HEK293 (cell line): Measurements from ENCODE around the gene PGM2.

Experiments
- CTCF ChIA-PET: fragments of 350-600 bp; formaldehyde crosslinking; extraction: SDS; loops from one replicate; lab custom pipeline; 2021; ENCODE audit warnings: antibody characterized with exemption; lab: Yijun Ruan, JAX
- POLR2A ChIA-PET: fragments of 300-600 bp; formaldehyde crosslinking; extraction: SDS; loops from one replicate; lab custom pipeline; 2020; ENCODE audit warnings: antibody characterized with exemption, inconsistent platforms; lab: Yijun Ruan, JAX
- H3K27ac ChIP-seq: fragments of 200-500 bp; sonication (Bioruptor generic); 2 replicates; pipeline ENCODE4 v1.5.1; 2014; ENCODE audit warnings: low read depth, low read length, control low read depth, inconsistent platforms; ENCODE audit errors: extremely low read depth
- H3K36me3 ChIP-seq, 2 experiments: fragments of 200-500 bp in 1 of 2; sonication (Bioruptor generic) in 1 of 2; 1 replicate in 1 of 2; 2 replicates in 1 of 2; pipeline ENCODE4 v1.5.1; 2014 to 2017; ENCODE audit warnings: inconsistent platforms in 2 of 2, low read length in 2 of 2; ENCODE audit not compliant: control insufficient read depth in 2 of 2, insufficient read depth in 1 of 2
- H3K4me1 ChIP-seq: fragments of 200-500 bp; sonication (Bioruptor generic); 2 replicates; pipeline ENCODE4 v1.5.1; 2014; ENCODE audit warnings: mild to moderate bottlenecking, low read length, inconsistent platforms; ENCODE audit not compliant: control insufficient read depth, insufficient read depth
- H3K4me3 ChIP-seq: 2 replicates; pipeline ENCODE4 v1.5.1; 2011; ENCODE audit warnings: low read depth, mild to moderate bottlenecking, control low read depth, low read length, moderate library complexity
- H3K9me3 ChIP-seq: fragments of 200-500 bp; sonication (Bioruptor generic); 2 replicates; pipeline ENCODE4 v1.5.1; 2014; ENCODE audit warnings: low read depth, low read length, inconsistent platforms; ENCODE audit not compliant: control insufficient read depth, insufficient read depth
- CTCF ChIP-seq: fragments of 450-650 bp; formaldehyde crosslinking; IDR thresholded peaks from 2 replicates; pipeline ENCODE4 v1.5.1; 2016; ENCODE audit warnings: missing biosample characterization, missing genetic modification characterization
- FEZF1 ChIP-seq: fragments of 450-650 bp; formaldehyde crosslinking; IDR thresholded peaks from 2 replicates; pipeline ENCODE4 v1.5.1; 2016; ENCODE audit warnings: missing biosample characterization, missing genetic modification characterization
- HIC1 ChIP-seq: fragments of 450-650 bp; formaldehyde crosslinking; IDR thresholded peaks from 2 replicates; pipeline ENCODE4 v1.5.1; 2016; ENCODE audit warnings: missing biosample characterization, missing genetic modification characterization
- OSR2 ChIP-seq: fragments of 450-650 bp; formaldehyde crosslinking; IDR thresholded peaks from 2 replicates; pipeline ENCODE4 v1.5.1; 2016; ENCODE audit warnings: missing biosample characterization, missing genetic modification characterization
- PRDM4 ChIP-seq: fragments of 450-650 bp; formaldehyde crosslinking; IDR thresholded peaks from 2 replicates; pipeline ENCODE4 v1.5.1; 2017; ENCODE audit warnings: missing biosample characterization, missing genetic modification characterization
- REST ChIP-seq: fragments of 450-650 bp; formaldehyde crosslinking; IDR thresholded peaks from 2 replicates; pipeline ENCODE4 v1.5.1; 2016; ENCODE audit warnings: missing biosample characterization, missing genetic modification characterization
- SCRT2 ChIP-seq: fragments of 450-650 bp; formaldehyde crosslinking; IDR thresholded peaks from 2 replicates; pipeline ENCODE4 v1.5.1; 2016; ENCODE audit warnings: missing biosample characterization, missing genetic modification characterization
- SP7 ChIP-seq: fragments of 450-650 bp; formaldehyde crosslinking; IDR thresholded peaks from 2 replicates; pipeline ENCODE4 v1.5.1; 2016; ENCODE audit warnings: missing biosample characterization, missing genetic modification characterization
- TRIM28 ChIP-seq: IDR thresholded peaks from 2 replicates; pipeline ENCODE4 v1.6.1; 2011; ENCODE audit warnings: low read length, control low read depth, borderline replicate concordance
- YY1 ChIP-seq: fragments of 450-650 bp; formaldehyde crosslinking; IDR thresholded peaks from 2 replicates; pipeline ENCODE4 v1.5.1; 2018; ENCODE audit warnings: missing biosample characterization, missing genetic modification characterization
- ZBTB21 ChIP-seq: fragments of 450-650 bp; formaldehyde crosslinking; IDR thresholded peaks from 2 replicates; pipeline ENCODE4 v1.5.1; 2017; ENCODE audit warnings: missing biosample characterization, missing genetic modification characterization
- ZNF146 ChIP-seq: fragments of 450-650 bp; formaldehyde crosslinking; IDR thresholded peaks from 2 replicates; pipeline ENCODE4 v1.5.1; 2016; ENCODE audit warnings: missing biosample characterization, missing genetic modification characterization
- ZNF366 ChIP-seq: fragments of 450-650 bp; formaldehyde crosslinking; conservative IDR thresholded peaks from 2 replicates; pipeline ENCODE4 v1.5.1; 2016; ENCODE audit warnings: missing biosample characterization, missing genetic modification characterization
- ZNF488 ChIP-seq: fragments of 450-650 bp; formaldehyde crosslinking; IDR thresholded peaks from 2 replicates; pipeline ENCODE4 v1.5.1; 2016; ENCODE audit warnings: missing biosample characterization, missing genetic modification characterization
- ZNF580 ChIP-seq: fragments of 450-650 bp; formaldehyde crosslinking; IDR thresholded peaks from 2 replicates; pipeline ENCODE4 v1.5.1; 2016; ENCODE audit warnings: missing biosample characterization, missing genetic modification characterization
- ZNF629 ChIP-seq: fragments of 450-650 bp; formaldehyde crosslinking; IDR thresholded peaks from 2 replicates; pipeline ENCODE4 v1.5.1; 2017; ENCODE audit warnings: missing biosample characterization, missing genetic modification characterization
- ZNF701 ChIP-seq: fragments of 450-650 bp; formaldehyde crosslinking; IDR thresholded peaks from 2 replicates; pipeline ENCODE4 v1.5.1; 2016; ENCODE audit warnings: missing biosample characterization, missing genetic modification characterization
- ZSCAN23 ChIP-seq: fragments of 450-650 bp; formaldehyde crosslinking; IDR thresholded peaks from 2 replicates; pipeline ENCODE4 v1.5.1; 2016; ENCODE audit warnings: missing biosample characterization, missing genetic modification characterization
- ZSCAN30 ChIP-seq: fragments of 450-650 bp; IDR thresholded peaks from 2 replicates; pipeline ENCODE4 v1.5.1; 2018; ENCODE audit warnings: missing biosample characterization, mild to moderate bottlenecking, missing genetic modification characterization, moderate library complexity
- ZXDB ChIP-seq: fragments of 450-650 bp; formaldehyde crosslinking; IDR thresholded peaks from 2 replicates; pipeline ENCODE4 v1.5.1; 2016; ENCODE audit warnings: missing biosample characterization, missing genetic modification characterization

PGM2 gene

GRCh38 chr4:37902212-37902611 lies 75.7 kb downstream of the PGM2 start:
- Histone ChIP-seq H3K36me3 (no peaks in the 10 kb centered on the region), H3K9me3 (no peaks in the 10 kb centered on the region), H3K4me1 (peaks cover 7% of the 10 kb centered on the region), H3K27ac (no peak overlapping the region), H3K4me3 (no peak overlapping the region)
- ChIA-PET POLR2A (no interaction called here), CTCF (no interaction called here)
- TF ChIP-seq REST (peak; percentile 70; the same call in 1 of the 2 replicates), CTCF (tag by site-specific recombination) (no peak)

- POLR2A ChIA-PET: no interaction called here
Measured at GRCh38 chr4:37902738-37903693, 76.5 kb downstream of the PGM2 start.

GRCh38 chr4:37903901-37904300 lies 77.4 kb downstream of the PGM2 start:
- Histone ChIP-seq H3K9me3 (no peaks in the 10 kb centered on the region), H3K36me3 (no peaks in the 10 kb centered on the region), H3K27ac (no peak overlapping the region), H3K4me1 (peaks cover 7% of the 10 kb centered on the region), H3K4me3 (no peak overlapping the region)
- ChIA-PET CTCF (interaction anchor here (1.0 kb wide), 1 partner anchor 60 kb away, joined by 3 read pairs; no protein-coding TSS in a partner anchor), POLR2A (no interaction called here)
- TF ChIP-seq ZNF580 (tag by site-specific recombination): peak; percentile 50; the same call in 1 of the 2 replicates
- no peak for TF ChIP-seq ZNF146 (tag by site-specific recombination)
- TF ChIP-seq YY1 (tag by site-specific recombination): no peak
- no peak for TF ChIP-seq ZNF488
- TF ChIP-seq PRDM4 (tag by site-specific recombination): peak; percentile 40; the same call in 1 of the 2 replicates
- TF ChIP-seq SP7 (tag by site-specific recombination): peak; percentile 84
- TF ChIP-seq ZSCAN30 (tag by site-specific recombination): peak; percentile 83
- no peak for TF ChIP-seq ZNF366 (tag by site-specific recombination)
- TF ChIP-seq HIC1: peak; percentile 34; the same call in 1 of the 2 replicates
- TF ChIP-seq ZXDB (tag by site-specific recombination): peak; percentile 17; the same call in 1 of the 2 replicates
- TF ChIP-seq FEZF1 (tag by site-specific recombination): peak; percentile 67
- no peak for TF ChIP-seq ZNF701 (tag by site-specific recombination)
- peak; percentile 92 for TF ChIP-seq OSR2 (tag by site-specific recombination)
- peak; percentile 33; the same call in 1 of the 2 replicates for TF ChIP-seq ZNF629 (tag by site-specific recombination)
- no peak for TF ChIP-seq ZBTB21

More at GRCh38 chr4:37902738-37903693, 76.5 kb downstream of the PGM2 start:
- Histone ChIP-seq H3K27ac (no peak overlapping the region), H3K36me3 (no peaks in the 10 kb centered on the region), H3K9me3 (no peaks in the 10 kb centered on the region), H3K4me3 (no peak overlapping the region), H3K4me1 (peaks cover 7% of the 10 kb centered on the region)
- CTCF ChIA-PET: interaction anchor here (1.0 kb wide), 1 partner anchor 59 kb away, joined by 3 read pairs; no protein-coding TSS in a partner anchor
- TF ChIP-seq ZSCAN23 (no peak), TRIM28 (0 out of 2 replicates have a peak, but pooled peaks have one; percentile 11), SCRT2 (tag by site-specific recombination) (peak; percentile 58)
